ENCODE results near the gene GJD4. TPM values are rescaled to one million over a fixed set of nuclear protein-coding genes. Genes with fewer than 3 reads are reported as not detected.

GJD4 gene
- total RNA-seq, 1 experiment from 2014 or later = 0.33 TPM

DNA sequence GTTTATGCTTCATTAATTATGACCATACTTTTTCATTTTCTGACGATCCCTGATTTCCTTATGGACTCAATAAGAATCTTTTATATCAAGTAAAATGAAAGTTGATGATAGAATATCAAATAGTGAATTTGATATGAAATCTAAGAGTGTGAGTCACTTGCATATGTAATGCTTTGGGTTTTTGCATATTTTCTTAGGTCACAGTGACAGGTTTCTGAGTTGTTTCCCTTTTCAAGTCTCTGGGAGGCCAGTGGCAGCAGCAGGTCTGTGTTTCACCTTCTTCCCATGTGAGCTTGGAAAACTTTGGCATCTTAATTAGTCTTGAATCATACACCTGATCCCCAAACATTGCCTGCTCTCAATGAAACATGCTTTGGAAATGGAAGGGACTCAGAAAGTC, 34.7 kb upstream of the GJD4 start:
- no peak overlapping the region for H3K4me2 ChIP-seq (ENCODE audit: low read length)
- H3K4me3 ChIP-seq (ENCODE audit: low read length) = no peak overlapping the region
- intact Hi-C loops (cut with micrococcal nuclease) = no loop called here
- no peaks in the 10 kb centered on the region for H3K9me3 ChIP-seq (ENCODE audit: low read length)
- no peak overlapping the region for H3K9ac ChIP-seq (ENCODE audit: low read length)
- BruUV-seq (replicated peaks) = TSS peak; percentile 23
- no peaks in the 10 kb centered on the region for H3K27me3 ChIP-seq (ENCODE audit: low read length)
- peaks cover 33% of the 10 kb centered on the region for H3K36me3 ChIP-seq (ENCODE audit: low read depth, low read length)
- H3K9me2 ChIP-seq (replicated peaks; ENCODE audit: low read length) = no peaks in the 10 kb centered on the region
- H4K20me1 ChIP-seq (ENCODE audit: low read length) = no peaks in the 10 kb centered on the region
- H3F3A ChIP-seq (ENCODE audit: low read length, unreplicated experiment) = peaks cover 3% of the 10 kb centered on the region
- no peak overlapping the region for H3K27ac ChIP-seq (ENCODE audit: low read length)
- peaks cover 15% of the 10 kb centered on the region for H3K4me1 ChIP-seq (ENCODE audit: insufficient read depth, low read length)
- DNase-seq (peak; percentile 38), ATAC-seq (no peak)
- no peaks in the 10 kb centered on the region for H3K79me2 ChIP-seq (ENCODE audit: low read length)
- POLR2A ChIA-PET (ENCODE audit: unreplicated experiment) = no interaction called here
- TF ChIP-seq, protein P1, sequence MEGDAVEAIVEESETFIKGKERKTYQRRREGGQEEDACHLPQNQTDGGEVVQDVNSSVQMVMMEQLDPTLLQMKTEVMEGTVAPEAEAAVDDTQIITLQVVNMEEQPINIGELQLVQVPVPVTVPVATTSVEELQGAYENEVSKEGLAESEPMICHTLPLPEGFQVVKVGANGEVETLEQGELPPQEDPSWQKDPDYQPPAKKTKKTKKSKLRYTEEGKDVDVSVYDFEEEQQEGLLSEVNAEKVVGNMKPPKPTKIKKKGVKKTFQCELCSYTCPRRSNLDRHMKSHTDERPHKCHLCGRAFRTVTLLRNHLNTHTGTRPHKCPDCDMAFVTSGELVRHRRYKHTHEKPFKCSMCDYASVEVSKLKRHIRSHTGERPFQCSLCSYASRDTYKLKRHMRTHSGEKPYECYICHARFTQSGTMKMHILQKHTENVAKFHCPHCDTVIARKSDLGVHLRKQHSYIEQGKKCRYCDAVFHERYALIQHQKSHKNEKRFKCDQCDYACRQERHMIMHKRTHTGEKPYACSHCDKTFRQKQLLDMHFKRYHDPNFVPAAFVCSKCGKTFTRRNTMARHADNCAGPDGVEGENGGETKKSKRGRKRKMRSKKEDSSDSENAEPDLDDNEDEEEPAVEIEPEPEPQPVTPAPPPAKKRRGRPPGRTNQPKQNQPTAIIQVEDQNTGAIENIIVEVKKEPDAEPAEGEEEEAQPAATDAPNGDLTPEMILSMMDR (conservative IDR thresholded peaks at IDR 0.05; ENCODE audit: low read depth, low read length) = no peak
- TF ChIP-seq EZH2phosphoT487 (IDR thresholded peaks at IDR 0.05; ENCODE audit: borderline replicate concordance, low read length) (no peak), EZH2 (IDR thresholded peaks at IDR 0.05; ENCODE audit: low read length, unreplicated experiment) (no peak)
- H2AFZ ChIP-seq (ENCODE audit: low read length) = no peak overlapping the region
- CTCF ChIA-PET = no interaction called here

DNA sequence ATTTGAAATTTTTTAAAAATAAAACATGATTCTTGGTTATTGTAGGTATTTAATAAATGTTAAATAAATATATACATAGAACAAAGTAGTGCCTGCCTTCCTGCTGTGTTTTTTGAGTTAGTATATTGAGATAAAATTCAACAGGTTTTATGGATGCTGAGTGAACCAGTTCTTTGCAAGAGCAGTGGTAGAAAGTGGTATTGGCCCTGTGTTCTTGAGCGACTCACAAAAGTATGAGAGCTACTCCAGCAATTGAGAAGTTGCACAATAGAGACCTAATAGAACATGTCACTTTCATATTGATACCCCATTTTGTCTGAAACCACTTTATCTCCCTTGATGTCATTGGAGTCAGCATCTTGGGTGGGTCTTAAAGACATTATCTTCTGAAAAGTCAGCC, 32.6 kb upstream of the GJD4 start:
- Histone ChIP-seq H3K79me2 (ENCODE audit: low read length) (no peaks in the 10 kb centered on the region), H3K9ac (ENCODE audit: low read length) (no peak overlapping the region), H3K4me3 (ENCODE audit: low read length) (no peak overlapping the region), H3K36me3 (ENCODE audit: low read depth, low read length) (peaks cover 24% of the 10 kb centered on the region), H3K27ac (ENCODE audit: low read length) (no peak overlapping the region), H2AFZ (ENCODE audit: low read length) (no peak overlapping the region), H3K9me2 (replicated peaks; ENCODE audit: low read length) (no peaks in the 10 kb centered on the region), H4K20me1 (ENCODE audit: low read length) (no peaks in the 10 kb centered on the region), H3F3A (ENCODE audit: low read length, unreplicated experiment) (peaks cover 4% of the 10 kb centered on the region), H3K4me2 (ENCODE audit: low read length) (no peak overlapping the region), H3K9me3 (ENCODE audit: low read length) (no peaks in the 10 kb centered on the region), H3K27me3 (ENCODE audit: low read length) (no peaks in the 10 kb centered on the region), H3K4me1 (ENCODE audit: insufficient read depth, low read length) (peaks cover 21% of the 10 kb centered on the region)
- BruUV-seq (replicated peaks) = no TSS peak
- ChIA-PET POLR2A (ENCODE audit: unreplicated experiment) (interaction anchor here (0.6 kb wide), 1 partner anchor 1306 kb away, joined by 3 read pairs; no protein-coding TSS in a partner anchor), CTCF (interaction anchor here (1.0 kb wide), 1 partner anchor 10 kb away, joined by 3 read pairs; no protein-coding TSS in a partner anchor)
- intact Hi-C loops (cut with micrococcal nuclease) = no loop called here
- peak; percentile 48 for DNase-seq
- TF ChIP-seq EZH2 (IDR thresholded peaks at IDR 0.05; ENCODE audit: low read length, unreplicated experiment) (no peak), EZH2phosphoT487 (IDR thresholded peaks at IDR 0.05; ENCODE audit: borderline replicate concordance, low read length) (no peak)
- TF ChIP-seq, protein P1 (conservative IDR thresholded peaks at IDR 0.05; ENCODE audit: low read depth, low read length) = no peak
- ATAC-seq = no peak

DNA sequence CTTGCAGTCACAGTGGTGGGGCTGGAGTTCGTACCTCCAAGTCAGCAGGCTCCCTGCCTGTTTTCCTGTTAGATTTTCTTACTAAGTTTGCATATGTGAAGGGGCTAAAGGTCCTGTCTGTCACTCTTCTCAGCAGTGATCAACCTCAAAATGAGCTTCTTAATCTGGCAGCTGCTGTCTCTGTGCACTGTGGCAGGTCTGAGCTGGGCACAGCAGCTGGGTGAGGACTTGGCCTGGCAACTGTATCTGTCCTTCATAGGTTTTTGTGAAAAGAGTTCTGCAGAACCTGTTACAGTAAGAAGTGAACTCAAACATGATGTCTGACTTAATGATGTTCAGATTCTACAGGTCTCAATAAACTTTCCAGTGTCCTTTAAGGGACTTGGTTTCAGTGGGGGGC, 31.3 kb upstream of the GJD4 start:
- H3K4me3 ChIP-seq (ENCODE audit: low read length) = no peak overlapping the region
- no peaks in the 10 kb centered on the region for H3K9me3 ChIP-seq (ENCODE audit: low read length)
- intact Hi-C loops (cut with micrococcal nuclease) = no loop called here
- no peaks in the 10 kb centered on the region for H3K79me2 ChIP-seq (ENCODE audit: low read length)
- H3K27ac ChIP-seq (ENCODE audit: low read length) = no peak overlapping the region
- H3K27me3 ChIP-seq (ENCODE audit: low read length) = no peaks in the 10 kb centered on the region
- H3K9me2 ChIP-seq (replicated peaks; ENCODE audit: low read length) = no peaks in the 10 kb centered on the region
- no peak for TF ChIP-seq EZH2phosphoT487 (IDR thresholded peaks at IDR 0.05; ENCODE audit: borderline replicate concordance, low read length)
- POLR2A ChIA-PET (ENCODE audit: unreplicated experiment) = no interaction called here
- no peak for ATAC-seq
- no peak overlapping the region for H3K4me2 ChIP-seq (ENCODE audit: low read length)
- peaks cover 14% of the 10 kb centered on the region for H3K36me3 ChIP-seq (ENCODE audit: low read depth, low read length)
- peaks cover 21% of the 10 kb centered on the region for H3K4me1 ChIP-seq (ENCODE audit: insufficient read depth, low read length)
- peaks cover 4% of the 10 kb centered on the region for H3F3A ChIP-seq (ENCODE audit: low read length, unreplicated experiment)
- no peak overlapping the region for H2AFZ ChIP-seq (ENCODE audit: low read length)
- H4K20me1 ChIP-seq (ENCODE audit: low read length) = no peaks in the 10 kb centered on the region
- no peak for DNase-seq
- no TSS peak for BruUV-seq (replicated peaks)
- H3K9ac ChIP-seq (ENCODE audit: low read length) = no peak overlapping the region
- CTCF ChIA-PET = no interaction called here
